HL-60 (cell line): ENCODE data around the gene GRID2.
"Not testable (repeated sequence)": the region's sequence is repeated elsewhere in the genome, so short reads cannot be mapped to it uniquely, and the experiment has no call there.

Experiments
- DNase-seq, 2 experiments: peaks; one replicate each; pipeline ENCODE4 v3.0.0-alpha.2; 2010 to 2020; ENCODE audit warnings: low read depth in 1 of 2, low spot score in 1 of 2
- H3K27ac ChIP-seq: fragments of 250-450 bp; sonication (Bioruptor Pico); replicated peaks from 2 replicates; pipeline ENCODE4 v1.5.1; 2020; ENCODE audit warnings: mild to moderate bottlenecking, moderate library complexity
- H3K27me3 ChIP-seq: fragments of 250-450 bp; sonication (Bioruptor Pico); 2 replicates; pipeline ENCODE4 v1.5.1; 2021; ENCODE audit warnings: mild to moderate bottlenecking, moderate library complexity; ENCODE audit not compliant: insufficient read depth, poor library complexity, severe bottlenecking
- H3K4me3 ChIP-seq: replicated peaks from 2 replicates; pipeline ENCODE4 v1.5.1; 2011; ENCODE audit warnings: mild to moderate bottlenecking, control low read depth, low read length; ENCODE audit not compliant: insufficient read depth
- CTCF ChIP-seq: IDR thresholded peaks from one replicate; pipeline ENCODE4 v1.5.1; 2011; ENCODE audit warnings: low read length, control low read depth, inconsistent platforms; ENCODE audit not compliant: insufficient read depth
- GABPA ChIP-seq: IDR thresholded peaks from 2 replicates; pipeline ENCODE4 v1.6.1; 2012; ENCODE audit warnings: low read depth
- POLR2AphosphoS5 ChIP-seq: IDR thresholded peaks from 2 replicates; pipeline ENCODE4 v1.6.1; 2012; ENCODE audit warnings: low read depth
- REST ChIP-seq: IDR thresholded peaks from 2 replicates; pipeline ENCODE4 v1.6.1; 2012; ENCODE audit warnings: low read depth; ENCODE audit not compliant: insufficient replicate concordance
- SPI1 ChIP-seq: IDR thresholded peaks from 2 replicates; pipeline ENCODE4 v1.6.1; 2012; ENCODE audit warnings: low read depth, mild to moderate bottlenecking, borderline replicate concordance

GRID2 gene

GRCh38 chr4:92270908-92271307, 32.9 kb upstream of the GRID2 start:
- H3K4me3 ChIP-seq: no peak overlapping the region
- DNase-seq: no peak

GRCh38 chr4:92271551-92271950, 32.2 kb upstream of the GRID2 start:
- not testable (repeated sequence) for H3K27ac ChIP-seq, DNase-seq, H3K27me3 ChIP-seq, H3K4me3 ChIP-seq

More at GRCh38 chr4:92270908-92271307, 32.9 kb upstream of the GRID2 start:
- H3K27ac ChIP-seq: no peak overlapping the region
- H3K27me3 ChIP-seq: no peaks in the 10 kb centered on the region
- TF ChIP-seq CTCF (no peak), POLR2AphosphoS5 (no peak), GABPA (no peak)

- H3K4me3 ChIP-seq, H3K27ac ChIP-seq, H3K27me3 ChIP-seq, DNase-seq: not testable (repeated sequence)
These were observed 26.5 kb upstream of the GRID2 start for GRCh38 chr4:92277057-92277881.

DNA sequence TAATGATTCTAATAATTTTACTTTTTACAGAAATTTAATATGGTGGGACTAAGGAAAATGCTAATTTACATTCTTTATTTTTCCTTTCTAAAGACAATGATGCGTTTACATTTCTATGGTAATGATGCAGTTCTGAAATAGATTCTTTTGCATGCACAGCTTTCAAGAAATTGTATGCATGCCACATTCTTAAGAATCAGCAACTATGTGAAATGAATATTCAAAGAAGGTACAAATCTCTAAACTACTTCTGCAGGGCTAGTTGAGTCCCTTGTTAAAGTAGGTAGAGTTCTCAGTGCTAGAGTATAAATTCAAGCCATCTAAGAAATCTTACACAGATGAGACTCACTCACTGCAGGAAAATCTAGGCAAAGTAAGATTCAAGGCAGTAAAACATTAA, 24.5 kb upstream of the GRID2 start:
- no peak for DNase-seq
- Histone ChIP-seq H3K27me3 (no peaks in the 10 kb centered on the region), H3K27ac (no peak overlapping the region), H3K4me3 (no peak overlapping the region)
- no peak for TF ChIP-seq POLR2AphosphoS5
- TF ChIP-seq GABPA: no peak
- no peak for TF ChIP-seq CTCF
- no peak for TF ChIP-seq SPI1
- no peak for TF ChIP-seq REST

DNA sequence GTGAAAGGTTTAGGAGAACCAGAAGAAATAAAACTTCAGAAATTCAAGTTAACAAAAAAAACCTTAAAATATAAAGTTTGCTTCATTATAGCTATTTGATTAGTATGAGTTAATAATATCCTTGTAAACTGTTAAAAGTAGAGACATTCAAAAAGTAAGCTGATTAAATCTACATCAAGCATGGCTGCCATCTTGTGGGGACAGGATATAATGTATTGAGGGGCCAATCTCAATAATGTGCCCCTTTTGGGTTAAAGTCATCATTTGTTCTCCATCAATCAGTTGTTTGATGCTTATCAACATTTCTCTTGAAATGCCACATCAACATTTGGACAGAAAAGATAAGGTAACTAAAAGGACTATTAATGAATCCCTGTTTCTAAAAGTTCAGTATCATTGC, 4.6 kb upstream of the GRID2 start:
- Histone ChIP-seq H3K4me3 (no peak overlapping the region), H3K27me3 (peaks cover 9% of the 10 kb centered on the region), H3K27ac (no peak overlapping the region)
- TF ChIP-seq GABPA (no peak), SPI1 (no peak), CTCF (no peak), REST (no peak), POLR2AphosphoS5 (no peak)
- DNase-seq: no peak
